ENCODE results near the gene PDE4B. TPM values are rescaled to one million over a fixed set of nuclear protein-coding genes. Genes with fewer than 3 reads are reported as not detected.

Gene PDE4B
- total RNA-seq, 2 experiments from 2014 or later = 2.4 to 3.1 TPM

DNA sequence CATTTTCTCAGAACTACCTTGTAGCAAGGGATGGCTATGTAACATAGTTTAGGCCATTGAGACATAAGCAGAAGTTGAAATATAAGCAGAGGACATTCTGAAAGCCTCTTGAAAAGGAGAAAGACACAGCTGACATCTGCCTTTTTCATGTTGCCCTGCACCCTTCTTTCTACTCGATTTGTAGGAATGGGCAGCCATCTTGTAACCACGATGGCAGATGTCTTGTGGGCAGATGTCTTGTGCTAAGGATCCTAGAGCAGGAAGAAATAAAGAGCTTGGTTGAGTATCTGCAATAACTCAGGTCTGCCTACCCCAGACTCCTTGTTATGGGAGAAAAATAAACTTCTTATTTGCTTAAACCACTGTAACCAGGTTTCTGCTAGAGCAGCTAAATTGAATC is 351.0 kb downstream of the PDE4B start:
- POLR2A ChIA-PET = interaction anchor here (0.6 kb wide), 1 partner anchor 115 kb away, joined by 3 read pairs; no protein-coding TSS in a partner anchor
- TF ChIP-seq, protein P1, sequence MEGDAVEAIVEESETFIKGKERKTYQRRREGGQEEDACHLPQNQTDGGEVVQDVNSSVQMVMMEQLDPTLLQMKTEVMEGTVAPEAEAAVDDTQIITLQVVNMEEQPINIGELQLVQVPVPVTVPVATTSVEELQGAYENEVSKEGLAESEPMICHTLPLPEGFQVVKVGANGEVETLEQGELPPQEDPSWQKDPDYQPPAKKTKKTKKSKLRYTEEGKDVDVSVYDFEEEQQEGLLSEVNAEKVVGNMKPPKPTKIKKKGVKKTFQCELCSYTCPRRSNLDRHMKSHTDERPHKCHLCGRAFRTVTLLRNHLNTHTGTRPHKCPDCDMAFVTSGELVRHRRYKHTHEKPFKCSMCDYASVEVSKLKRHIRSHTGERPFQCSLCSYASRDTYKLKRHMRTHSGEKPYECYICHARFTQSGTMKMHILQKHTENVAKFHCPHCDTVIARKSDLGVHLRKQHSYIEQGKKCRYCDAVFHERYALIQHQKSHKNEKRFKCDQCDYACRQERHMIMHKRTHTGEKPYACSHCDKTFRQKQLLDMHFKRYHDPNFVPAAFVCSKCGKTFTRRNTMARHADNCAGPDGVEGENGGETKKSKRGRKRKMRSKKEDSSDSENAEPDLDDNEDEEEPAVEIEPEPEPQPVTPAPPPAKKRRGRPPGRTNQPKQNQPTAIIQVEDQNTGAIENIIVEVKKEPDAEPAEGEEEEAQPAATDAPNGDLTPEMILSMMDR (conservative IDR thresholded peaks at IDR 0.05; ENCODE audit: low read length) = no peak
- TF ChIP-seq EZH2phosphoT487 (IDR thresholded peaks at IDR 0.05; ENCODE audit: borderline replicate concordance, low read depth, low read length) = no peak
- no peaks in the 10 kb centered on the region for H3K79me2 ChIP-seq (ENCODE audit: insufficient read depth, low read depth, low read length)
- no peak overlapping the region for H3K4me3 ChIP-seq (ENCODE audit: low read depth, low read length, poor library complexity, severe bottlenecking)
- no TSS peak for BruUV-seq (replicated peaks)
- H3K9me3 ChIP-seq (ENCODE audit: low read length) = no peaks in the 10 kb centered on the region
- no peaks in the 10 kb centered on the region for H3K36me3 ChIP-seq (ENCODE audit: insufficient read depth, low read length)
- H4K20me1 ChIP-seq (ENCODE audit: insufficient read depth, low read length) = no peaks in the 10 kb centered on the region
- no peak overlapping the region for H3K4me2 ChIP-seq (ENCODE audit: low read length)
- CTCF ChIA-PET (ENCODE audit: unreplicated experiment) = no interaction called here
- H3K27ac ChIP-seq (ENCODE audit: low read depth, low read length, poor library complexity, severe bottlenecking) = no peak overlapping the region
- no peaks in the 10 kb centered on the region for H3K9me2 ChIP-seq (ENCODE audit: insufficient read depth, low read length)
- DNase-seq (ENCODE audit: low spot score) = no peak
- H2AFZ ChIP-seq (ENCODE audit: low read length) = no peak overlapping the region
- intact Hi-C loops (cut with micrococcal nuclease; ENCODE audit: unreplicated experiment) = no loop called here
- no peaks in the 10 kb centered on the region for H3K4me1 ChIP-seq (ENCODE audit: insufficient read depth, low read length, poor library complexity, severe bottlenecking)

DNA sequence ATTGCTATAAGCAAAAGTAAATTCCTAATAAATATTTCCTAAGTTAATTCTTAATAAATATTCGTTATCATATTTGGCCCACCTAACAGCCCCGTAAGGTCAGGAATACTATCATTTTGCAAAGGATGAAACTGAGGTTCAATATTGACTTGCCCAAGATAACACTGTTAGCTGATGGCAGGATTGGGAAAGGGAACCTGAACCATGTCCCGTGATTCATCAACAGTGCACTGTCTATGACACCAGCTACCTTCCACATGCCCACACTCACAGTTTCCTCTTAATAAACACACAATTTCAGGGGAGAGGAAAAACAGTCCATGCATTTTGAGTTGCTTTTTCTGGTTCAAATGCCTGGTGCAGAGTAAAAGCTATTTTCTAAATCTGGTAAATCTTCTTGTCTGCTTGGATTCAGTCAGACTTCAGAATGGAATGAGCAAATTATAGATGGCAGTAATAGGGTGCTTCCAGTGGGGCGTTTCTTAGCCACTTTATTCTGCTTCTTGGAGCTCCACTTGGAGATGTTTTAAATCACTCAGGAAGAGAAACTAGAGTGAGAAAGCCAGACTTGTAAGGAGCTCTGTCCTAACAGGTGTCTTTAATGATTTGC is 354.6 kb downstream of the PDE4B start:
- Histone ChIP-seq H3K4me2 (ENCODE audit: low read length) (no peak overlapping the region), H2AFZ (ENCODE audit: low read length) (no peak overlapping the region), H3K27ac (ENCODE audit: low read depth, low read length, poor library complexity, severe bottlenecking) (no peak overlapping the region), H3K9me3 (ENCODE audit: low read length) (no peaks in the 10 kb centered on the region), H3K4me3 (ENCODE audit: low read depth, low read length, poor library complexity, severe bottlenecking) (no peak overlapping the region), H3K9me2 (ENCODE audit: insufficient read depth, low read length) (no peaks in the 10 kb centered on the region), H3K4me1 (ENCODE audit: insufficient read depth, low read length, poor library complexity, severe bottlenecking) (no peaks in the 10 kb centered on the region), H3K36me3 (ENCODE audit: insufficient read depth, low read length) (no peaks in the 10 kb centered on the region), H3K79me2 (ENCODE audit: insufficient read depth, low read depth, low read length) (no peaks in the 10 kb centered on the region), H4K20me1 (ENCODE audit: insufficient read depth, low read length) (no peaks in the 10 kb centered on the region)
- no TSS peak for BruUV-seq (replicated peaks)
- DNase-seq (ENCODE audit: low spot score) = no peak
- no peak for TF ChIP-seq EZH2phosphoT487 (IDR thresholded peaks at IDR 0.05; ENCODE audit: borderline replicate concordance, low read depth, low read length)
- TF ChIP-seq, protein P1 (conservative IDR thresholded peaks at IDR 0.05; ENCODE audit: low read length) = no peak
- intact Hi-C loops (cut with micrococcal nuclease; ENCODE audit: unreplicated experiment) = no loop called here
- POLR2A ChIA-PET = no interaction called here
- CTCF ChIA-PET (ENCODE audit: unreplicated experiment) = no interaction called here

DNA sequence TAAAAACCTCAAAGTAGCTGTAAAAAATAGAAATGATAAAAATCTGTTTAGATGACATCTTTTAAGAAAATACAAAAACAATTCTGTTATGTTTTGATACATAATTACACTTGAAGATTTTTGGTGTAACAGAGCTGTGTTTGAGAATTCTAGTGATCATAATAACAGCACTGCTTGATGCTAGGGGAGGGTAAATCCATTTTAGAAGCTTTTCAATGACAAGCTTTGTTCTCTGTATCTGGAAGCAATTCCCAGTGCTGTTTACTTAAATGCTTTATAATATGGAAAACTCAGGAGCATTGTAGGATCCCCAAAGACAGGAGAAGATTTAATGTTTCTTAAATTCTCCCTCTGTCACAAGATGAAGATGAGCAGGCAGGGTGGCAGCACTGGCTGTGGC is 359.3 kb downstream of the PDE4B start:
- Histone ChIP-seq H4K20me1 (ENCODE audit: insufficient read depth, low read length) (no peaks in the 10 kb centered on the region), H3K36me3 (ENCODE audit: insufficient read depth, low read length) (no peaks in the 10 kb centered on the region), H3K4me2 (ENCODE audit: low read length) (no peak overlapping the region), H3K4me3 (ENCODE audit: low read depth, low read length, poor library complexity, severe bottlenecking) (no peak overlapping the region), H3K9me3 (ENCODE audit: low read length) (no peaks in the 10 kb centered on the region), H3K4me1 (ENCODE audit: insufficient read depth, low read length, poor library complexity, severe bottlenecking) (no peaks in the 10 kb centered on the region), H2AFZ (ENCODE audit: low read length) (no peak overlapping the region), H3K27ac (ENCODE audit: low read depth, low read length, poor library complexity, severe bottlenecking) (no peak overlapping the region), H3K79me2 (ENCODE audit: insufficient read depth, low read depth, low read length) (no peaks in the 10 kb centered on the region), H3K9me2 (ENCODE audit: insufficient read depth, low read length) (no peaks in the 10 kb centered on the region)
- no TSS peak for BruUV-seq (replicated peaks)
- TF ChIP-seq EZH2phosphoT487 (IDR thresholded peaks at IDR 0.05; ENCODE audit: borderline replicate concordance, low read depth, low read length) = no peak
- TF ChIP-seq, protein P1 (conservative IDR thresholded peaks at IDR 0.05; ENCODE audit: low read length) = no peak
- CTCF ChIA-PET (ENCODE audit: unreplicated experiment) = no interaction called here
- intact Hi-C loops (cut with micrococcal nuclease; ENCODE audit: unreplicated experiment) = no loop called here
- POLR2A ChIA-PET = interaction anchor here (0.7 to 1.5 kb wide), 3 partner anchors 11 to 57 kb away, joined by 3 to 5 read pairs (median 3); no protein-coding TSS in a partner anchor
- DNase-seq (ENCODE audit: low spot score) = no peak
